C4-2B (cell line): ENCODE measurements around the gene ACCS.

Experiments used
- CTCF ChIP-seq: fragments of 450-650 bp; conservative IDR thresholded peaks from 2 replicates; pipeline ENCODE4 v1.5.1; 2017; ENCODE audit warnings: mild to moderate bottlenecking
- ZFX ChIP-seq: fragments of 450-650 bp; IDR thresholded peaks from 2 replicates; pipeline ENCODE4 v1.6.1; 2017

- TF ChIP-seq CTCF (no peak), ZFX (no peak)
These were observed 13.3 kb downstream of the ACCS start for GRCh38 chr11:44079376-44079775.
